ENCODE measurements around the gene SLC22A9.
"Not testable (repeated sequence)": the region's sequence is repeated elsewhere in the genome, so short reads cannot be mapped to it uniquely, and the experiment has no call there.

SLC22A9 gene

DNA sequence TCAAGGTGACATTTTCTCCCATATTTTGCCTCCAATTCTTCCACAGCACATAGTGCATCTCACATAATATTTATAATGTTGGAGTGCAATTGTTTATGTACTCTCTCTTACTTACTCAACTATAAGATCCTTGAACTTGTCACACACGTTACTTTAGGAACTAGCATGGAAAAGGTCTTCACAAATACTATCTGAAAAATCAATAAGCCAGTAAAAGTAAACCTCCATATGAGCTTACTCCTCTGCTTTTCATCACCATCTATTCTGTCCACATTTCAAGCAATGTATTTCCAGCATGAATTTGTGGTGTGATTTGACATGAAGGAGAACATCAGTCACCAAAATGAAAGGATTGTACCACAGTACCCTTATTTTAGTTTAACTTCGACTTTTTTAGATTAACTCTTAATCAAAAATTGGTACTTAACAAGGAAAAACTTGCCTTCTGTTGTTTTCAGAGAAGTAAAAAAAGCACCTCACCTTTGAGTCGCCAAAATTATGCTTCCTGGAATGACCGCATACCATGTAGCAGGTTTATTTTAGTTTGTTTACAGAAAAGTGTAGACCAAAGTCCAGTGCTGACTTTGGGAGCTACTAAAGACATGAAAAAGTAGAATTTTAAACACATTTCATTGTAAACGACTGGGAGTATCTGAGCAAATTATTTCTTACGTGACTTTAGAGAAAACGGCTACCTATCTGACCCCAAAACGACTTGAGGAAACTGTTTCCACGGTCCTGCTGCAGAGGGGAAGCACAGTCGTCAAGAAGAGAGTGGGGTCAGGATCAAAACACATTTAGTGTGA, at the start of gene SLC22A9:
Gene SLC22A9 (plus strand): TSS at position 621 of the 806 bp plus-strand sequence. CDS start 272 bp downstream, outside the sequence.
- DNase-seq (ENCODE audit: low read depth): no peak

GRCh38 chr11:63321723-63322122, 47.9 kb upstream of the SLC22A9 start:
- DNase-seq (ENCODE audit: low read depth): no peak

GRCh38 chr11:63335089-63335488, 34.5 kb upstream of the SLC22A9 start:
- not testable (repeated sequence) for DNase-seq (ENCODE audit: low read depth)

- no peak for DNase-seq (ENCODE audit: low read depth)
Observed at GRCh38 chr11:63337070-63337469, 32.5 kb upstream of the SLC22A9 start.

GRCh38 chr11:63343130-63343529, 26.5 kb upstream of the SLC22A9 start:
- no peak for DNase-seq (ENCODE audit: low read depth)

GRCh38 chr11:63352144-63352543, 17.4 kb upstream of the SLC22A9 start:
- DNase-seq (ENCODE audit: low read depth): no peak

DNA sequence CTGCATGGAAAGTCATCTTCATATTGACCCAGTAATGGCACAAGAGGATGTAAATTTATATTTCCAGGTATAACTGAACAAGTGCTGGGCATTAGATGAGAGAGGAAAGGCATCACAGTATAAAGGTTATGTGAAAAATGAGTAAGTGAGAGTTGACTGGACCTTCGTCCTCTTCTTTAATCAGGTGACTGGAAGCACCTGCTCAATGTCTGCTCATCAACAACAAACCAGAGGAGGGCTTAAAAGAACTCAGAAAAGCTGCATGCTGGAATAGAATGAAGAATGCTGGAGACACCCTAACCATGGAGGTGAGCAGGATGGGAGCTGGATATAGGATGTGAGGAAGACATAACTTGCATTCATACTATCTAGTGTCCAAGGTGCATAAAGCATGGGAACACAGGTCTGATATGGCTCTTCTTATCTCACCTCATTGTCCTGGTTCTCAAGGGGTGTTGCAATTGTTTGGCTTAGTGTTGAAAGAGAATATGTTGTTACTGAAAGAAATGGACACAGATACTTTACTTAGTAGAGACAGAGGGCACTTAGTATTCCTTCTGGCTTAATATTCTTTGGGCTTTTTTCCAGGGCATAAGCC, 7.3 kb upstream of the SLC22A9 start:
- DNase-seq (ENCODE audit: low read depth): no peak

DNA sequence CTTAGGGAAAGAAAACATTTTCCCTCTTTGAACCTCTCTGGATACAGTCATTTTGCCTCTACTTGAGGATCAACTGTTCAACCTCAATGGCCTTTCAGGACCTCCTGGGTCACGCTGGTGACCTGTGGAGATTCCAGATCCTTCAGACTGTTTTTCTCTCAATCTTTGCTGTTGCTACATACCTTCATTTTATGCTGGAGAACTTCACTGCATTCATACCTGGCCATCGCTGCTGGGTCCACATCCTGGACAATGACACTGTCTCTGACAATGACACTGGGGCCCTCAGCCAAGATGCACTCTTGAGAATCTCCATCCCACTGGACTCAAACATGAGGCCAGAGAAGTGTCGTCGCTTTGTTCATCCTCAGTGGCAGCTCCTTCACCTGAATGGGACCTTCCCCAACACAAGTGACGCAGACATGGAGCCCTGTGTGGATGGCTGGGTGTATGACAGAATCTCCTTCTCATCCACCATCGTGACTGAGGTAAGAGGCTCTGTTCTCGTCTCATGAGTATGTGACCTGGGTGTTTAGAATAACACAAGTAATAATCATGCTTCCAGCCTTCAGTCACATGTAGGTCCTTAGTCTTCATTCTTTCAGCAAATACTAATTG, 495 bp downstream of the SLC22A9 start:
- no peak for DNase-seq (ENCODE audit: low read depth)

DNA sequence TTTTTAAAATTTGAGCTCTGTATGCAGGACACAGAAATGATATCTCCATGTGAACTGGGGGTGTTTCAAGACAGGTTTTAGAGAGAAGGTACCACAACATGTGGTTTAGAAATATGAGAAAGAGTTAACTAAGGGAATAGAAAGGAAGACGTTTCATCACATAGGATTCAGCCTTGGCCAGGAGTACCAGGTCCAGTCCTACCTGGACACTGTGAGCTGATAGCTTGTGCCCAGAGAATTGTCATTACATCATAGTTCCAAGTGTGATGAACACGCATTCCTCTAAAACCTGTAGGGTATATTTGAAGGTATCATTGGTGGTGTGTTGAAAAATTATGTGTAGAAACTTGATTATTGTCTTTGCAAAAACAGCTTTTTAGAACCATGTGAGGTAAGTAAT, 1.8 kb downstream of the SLC22A9 start:
- no peak for DNase-seq (ENCODE audit: low read depth)

DNA sequence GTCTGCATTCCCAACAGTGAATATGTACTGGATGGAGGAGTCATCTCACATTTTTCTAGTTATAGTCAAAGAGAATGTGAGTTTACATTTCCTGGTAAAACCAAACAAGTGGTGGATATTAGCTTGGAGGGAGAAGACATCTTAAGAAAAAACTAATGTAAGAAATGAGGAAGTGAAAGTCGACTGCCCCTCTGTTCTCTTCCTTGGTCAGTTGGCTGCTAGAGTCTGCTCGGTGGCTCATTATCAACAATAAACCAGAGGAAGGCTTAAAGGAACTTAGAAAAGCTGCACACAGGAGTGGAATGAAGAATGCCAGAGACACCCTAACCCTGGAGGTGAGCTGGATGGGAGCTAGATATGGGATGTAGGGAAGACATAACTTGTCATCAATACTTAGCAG, 5.8 kb downstream of the SLC22A9 start:
- no peak for DNase-seq (ENCODE audit: low read depth)

GRCh38 chr11:63380130-63380529, 10.5 kb downstream of the SLC22A9 start:
- no peak for DNase-seq (ENCODE audit: low read depth)

DNA sequence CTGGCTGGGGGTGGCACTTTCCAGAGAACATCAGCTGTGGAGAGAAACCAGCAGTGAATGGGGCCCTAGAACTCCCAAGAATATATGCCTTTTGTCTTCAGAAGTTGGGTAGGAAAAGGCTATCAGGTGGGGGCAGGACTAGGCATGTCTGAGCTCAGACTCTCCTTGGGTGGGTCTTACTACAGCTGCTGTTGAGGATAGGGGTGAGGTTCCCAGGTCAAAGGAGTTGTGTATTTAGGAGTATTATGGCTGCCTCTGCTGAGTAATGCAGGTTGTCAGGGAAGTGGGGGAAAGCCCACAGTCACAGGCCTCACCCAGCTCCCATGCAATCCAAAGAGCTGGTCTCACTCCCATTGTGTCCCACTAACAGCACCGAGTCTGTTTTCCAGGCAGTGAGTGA, 26.1 kb downstream of the SLC22A9 start:
- no peak for DNase-seq (ENCODE audit: low read depth)

GRCh38 chr11:63404161-63404935, 34.8 kb downstream of the SLC22A9 start:
- DNase-seq (ENCODE audit: low read depth): no peak

DNA sequence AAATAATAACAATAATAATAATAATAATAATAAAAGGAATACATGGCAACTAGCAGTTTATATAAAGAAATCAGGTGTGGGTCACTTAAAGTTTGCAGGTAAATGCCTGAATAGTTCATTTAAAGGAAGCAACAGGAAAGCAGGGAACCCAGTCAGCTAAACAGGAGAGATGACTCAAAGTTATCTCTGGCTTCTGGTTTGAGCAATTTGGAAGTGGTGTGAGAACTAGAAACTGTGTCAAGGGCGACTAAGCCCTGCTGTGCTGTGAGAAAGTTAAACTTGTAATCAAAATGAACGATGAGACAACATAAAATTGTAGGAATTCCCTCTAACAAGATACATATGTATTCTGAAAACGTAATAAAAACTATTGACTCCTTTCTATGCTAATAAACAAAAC, 35.5 kb downstream of the SLC22A9 start:
- DNase-seq (ENCODE audit: low read depth): no peak

DNA sequence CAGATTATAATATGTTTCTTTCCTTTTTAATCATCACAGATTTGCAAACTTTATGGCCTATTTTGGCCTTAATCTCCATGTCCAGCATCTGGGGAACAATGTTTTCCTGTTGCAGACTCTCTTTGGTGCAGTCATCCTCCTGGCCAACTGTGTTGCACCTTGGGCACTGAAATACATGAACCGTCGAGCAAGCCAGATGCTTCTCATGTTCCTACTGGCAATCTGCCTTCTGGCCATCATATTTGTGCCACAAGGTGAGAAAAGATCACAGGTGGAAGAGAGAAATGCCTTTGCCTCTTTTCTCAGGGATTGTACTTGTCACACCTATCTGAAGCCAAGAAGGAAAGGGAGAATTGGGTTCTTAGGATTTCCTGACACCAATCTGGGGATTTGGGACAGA, 36.9 kb downstream of the SLC22A9 start:
- DNase-seq (ENCODE audit: low read depth): no peak

GRCh38 chr11:63417174-63417852, 47.7 kb downstream of the SLC22A9 start:
- no peak for DNase-seq (ENCODE audit: low read depth)

DNA sequence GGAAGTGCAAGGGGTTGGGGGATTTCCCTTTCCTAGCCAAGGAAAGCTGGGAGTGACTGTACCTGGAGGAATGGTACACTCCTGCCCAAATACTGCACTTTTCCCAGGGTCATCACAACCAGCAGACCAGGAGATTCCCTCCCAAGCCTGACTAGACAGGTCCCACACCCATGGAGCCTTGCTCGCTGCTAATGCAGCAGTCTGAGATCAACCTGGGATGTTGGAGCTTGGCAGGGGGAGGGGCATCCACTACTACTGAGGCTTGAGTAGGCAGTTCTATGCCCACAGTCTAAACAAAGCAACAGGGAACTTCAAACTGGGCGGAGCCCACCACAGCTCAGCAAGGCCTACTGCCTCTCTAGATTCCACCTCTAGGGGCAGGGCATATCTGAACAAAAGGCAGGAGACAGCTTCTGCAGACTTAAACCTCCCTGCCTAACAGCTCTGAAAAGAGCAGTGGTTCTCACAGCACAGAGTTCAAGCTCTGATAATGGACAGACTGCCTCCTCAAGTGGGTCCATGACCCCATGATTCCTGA, 58.5 kb downstream of the SLC22A9 start:
- no peak for DNase-seq (ENCODE audit: low read depth)

DNA sequence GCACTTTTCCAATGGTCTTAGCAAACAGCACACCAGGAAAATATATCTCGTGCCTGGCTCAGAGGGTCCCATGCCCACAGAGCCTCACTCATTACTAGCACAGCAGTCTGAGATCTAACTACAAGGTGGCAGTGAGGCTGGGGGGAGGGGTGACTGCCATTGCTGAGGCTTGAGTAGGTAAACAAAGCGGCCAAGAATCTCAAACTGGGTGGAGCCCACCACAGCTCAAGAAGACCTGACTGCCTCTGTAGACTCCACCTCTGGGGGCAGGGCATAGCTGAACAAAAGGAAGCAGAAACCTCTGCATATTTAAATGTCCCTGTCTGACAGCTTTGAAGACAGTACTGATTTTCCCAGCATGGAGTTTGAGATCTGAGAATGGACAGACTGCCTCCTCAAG, 61.1 kb downstream of the SLC22A9 start:
- DNase-seq (ENCODE audit: low read depth): not testable (repeated sequence)

DNA sequence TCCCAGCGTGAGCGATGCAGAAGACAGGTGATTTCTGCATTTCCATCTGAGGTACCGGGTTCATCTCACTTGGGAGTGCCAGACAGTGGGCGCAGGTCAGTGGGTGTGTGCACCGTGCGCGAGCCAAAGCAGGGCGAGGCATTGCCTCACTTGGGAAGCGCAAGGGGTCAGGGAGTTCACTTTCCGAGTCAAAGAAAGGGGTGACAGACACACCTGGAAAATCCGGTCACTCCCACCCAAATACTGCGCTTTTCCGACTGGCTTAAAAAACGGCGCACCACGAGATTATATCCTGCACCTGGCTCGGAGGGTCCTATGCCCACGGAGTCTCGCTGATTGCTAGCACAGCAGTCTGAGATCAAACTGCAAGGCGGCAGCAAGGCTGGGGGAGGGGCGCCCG, 65.8 kb downstream of the SLC22A9 start:
- not testable (repeated sequence) for DNase-seq (ENCODE audit: low read depth)

- not testable (repeated sequence) for DNase-seq (ENCODE audit: low read depth)
Observed at GRCh38 chr11:63435831-63436230, 66.2 kb downstream of the SLC22A9 start.

- no peak for DNase-seq (ENCODE audit: low read depth)
Observed at GRCh38 chr11:63443714-63444113, 74.1 kb downstream of the SLC22A9 start.

DNA sequence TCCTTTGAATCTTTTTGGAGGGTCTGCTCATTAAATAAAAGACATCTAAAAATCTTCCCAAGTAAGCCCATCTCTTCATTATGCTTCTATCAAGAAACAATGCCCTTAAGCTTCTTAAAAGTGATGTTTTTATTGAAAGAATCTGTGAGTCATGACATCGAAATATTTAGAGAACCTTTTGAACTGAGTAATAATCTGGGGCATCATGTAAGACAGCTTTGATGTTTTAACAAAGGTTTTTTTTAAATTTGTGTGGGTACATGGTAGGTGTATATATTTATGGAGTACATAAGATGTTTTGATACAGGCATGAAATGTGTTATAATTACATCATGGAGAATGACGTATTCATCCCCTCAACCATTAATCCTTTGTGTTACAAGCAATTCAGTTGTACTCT, 74.6 kb downstream of the SLC22A9 start:
- no peak for DNase-seq (ENCODE audit: low read depth)
